K562 (cell line): ENCODE data around the gene SDR39U1.

ENCODE experiments used
- CHCHD3 ChIP-seq: fragments of 250-450 bp; sonication (Bioruptor Pico); IDR thresholded peaks from 2 replicates; pipeline ENCODE4 v2.1.2; 2022; ENCODE audit warnings: mild to moderate bottlenecking
- FOSL1 ChIP-seq: fragments of 200-800 bp; sonication (Bioruptor generic); conservative IDR thresholded peaks from 2 replicates; pipeline ENCODE4 v1.6.1; 2016; ENCODE audit warnings: missing genetic modification characterization, missing compliant biosample characterization
- JUNB ChIP-seq: fragments of 450-650 bp; formaldehyde crosslinking; conservative IDR thresholded peaks from 2 replicates; pipeline ENCODE4 v1.4.0; 2020; ENCODE audit warnings: mild to moderate bottlenecking
- KAT8 ChIP-seq: fragments of 450-650 bp; IDR thresholded peaks from 2 replicates; pipeline ENCODE4 v1.6.1; 2016; ENCODE audit warnings: low read depth, mild to moderate bottlenecking
- MAFG ChIP-seq: fragments of 450-650 bp; conservative IDR thresholded peaks from 2 replicates; pipeline ENCODE4 v1.6.1; 2016; ENCODE audit warnings: missing genetic modification characterization, missing compliant biosample characterization
- POLR2A ChIP-seq: fragments of 450-650 bp; conservative IDR thresholded peaks from 2 replicates; pipeline ENCODE4 v1.6.1; 2016
- PTTG1 ChIP-seq: fragments of 450-650 bp; IDR thresholded peaks from 2 replicates; pipeline ENCODE4 v1.6.1; 2016; ENCODE audit warnings: low read depth, mild to moderate bottlenecking, missing genetic modification characterization, missing compliant biosample characterization
- TF ChIP-seq, protein P1 (sequence below): sonication (generic); formaldehyde crosslinking; IDR thresholded peaks from 2 replicates; pipeline ENCODE4 v1.8.1; 2023; ENCODE audit warnings: mild to moderate bottlenecking, missing genetic modification reagents

DNA sequence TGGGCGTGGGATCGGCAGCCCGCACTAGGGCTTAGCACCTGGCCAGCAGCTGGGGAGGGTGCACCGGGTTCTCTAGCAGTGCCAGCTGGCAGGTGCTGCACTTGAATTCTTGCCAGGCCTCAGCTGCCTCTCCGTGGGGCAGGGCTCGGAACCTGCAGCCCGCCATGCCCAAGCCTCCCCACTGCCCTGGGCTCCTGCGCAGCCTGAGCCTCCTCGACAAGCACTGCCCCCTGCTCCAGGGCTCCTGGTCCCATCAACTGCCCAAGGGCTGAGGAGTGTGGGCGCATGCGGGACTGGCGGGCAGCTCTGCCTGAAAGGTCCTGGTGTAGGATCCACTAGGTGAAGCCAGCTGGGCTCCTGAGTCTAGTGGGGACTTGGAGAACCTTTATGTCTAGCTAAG lies 30.6 kb upstream of the SDR39U1 start:
- TF ChIP-seq, protein P1, sequence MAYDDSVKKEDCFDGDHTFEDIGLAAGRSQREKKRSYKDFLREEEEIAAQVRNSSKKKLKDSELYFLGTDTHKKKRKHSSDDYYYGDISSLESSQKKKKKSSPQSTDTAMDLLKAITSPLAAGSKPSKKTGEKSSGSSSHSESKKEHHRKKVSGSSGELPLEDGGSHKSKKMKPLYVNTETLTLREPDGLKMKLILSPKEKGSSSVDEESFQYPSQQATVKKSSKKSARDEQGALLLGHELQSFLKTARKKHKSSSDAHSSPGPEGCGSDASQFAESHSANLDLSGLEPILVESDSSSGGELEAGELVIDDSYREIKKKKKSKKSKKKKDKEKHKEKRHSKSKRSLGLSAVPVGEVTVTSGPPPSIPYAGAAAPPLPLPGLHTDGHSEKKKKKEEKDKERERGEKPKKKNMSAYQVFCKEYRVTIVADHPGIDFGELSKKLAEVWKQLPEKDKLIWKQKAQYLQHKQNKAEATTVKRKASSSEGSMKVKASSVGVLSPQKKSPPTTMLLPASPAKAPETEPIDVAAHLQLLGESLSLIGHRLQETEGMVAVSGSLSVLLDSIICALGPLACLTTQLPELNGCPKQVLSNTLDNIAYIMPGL (CRISPR knock-in tag) = no peak
- TF ChIP-seq FOSL1 (no peak), POLR2A (no peak), KAT8 (no peak), JUNB (no peak), CHCHD3 (CRISPR knock-in tag) (no peak), MAFG (tag) (no peak), PTTG1 (tag) (no peak)
